ENCODE results near the gene MAP2K3.

The MAP2K3 gene

DNA sequence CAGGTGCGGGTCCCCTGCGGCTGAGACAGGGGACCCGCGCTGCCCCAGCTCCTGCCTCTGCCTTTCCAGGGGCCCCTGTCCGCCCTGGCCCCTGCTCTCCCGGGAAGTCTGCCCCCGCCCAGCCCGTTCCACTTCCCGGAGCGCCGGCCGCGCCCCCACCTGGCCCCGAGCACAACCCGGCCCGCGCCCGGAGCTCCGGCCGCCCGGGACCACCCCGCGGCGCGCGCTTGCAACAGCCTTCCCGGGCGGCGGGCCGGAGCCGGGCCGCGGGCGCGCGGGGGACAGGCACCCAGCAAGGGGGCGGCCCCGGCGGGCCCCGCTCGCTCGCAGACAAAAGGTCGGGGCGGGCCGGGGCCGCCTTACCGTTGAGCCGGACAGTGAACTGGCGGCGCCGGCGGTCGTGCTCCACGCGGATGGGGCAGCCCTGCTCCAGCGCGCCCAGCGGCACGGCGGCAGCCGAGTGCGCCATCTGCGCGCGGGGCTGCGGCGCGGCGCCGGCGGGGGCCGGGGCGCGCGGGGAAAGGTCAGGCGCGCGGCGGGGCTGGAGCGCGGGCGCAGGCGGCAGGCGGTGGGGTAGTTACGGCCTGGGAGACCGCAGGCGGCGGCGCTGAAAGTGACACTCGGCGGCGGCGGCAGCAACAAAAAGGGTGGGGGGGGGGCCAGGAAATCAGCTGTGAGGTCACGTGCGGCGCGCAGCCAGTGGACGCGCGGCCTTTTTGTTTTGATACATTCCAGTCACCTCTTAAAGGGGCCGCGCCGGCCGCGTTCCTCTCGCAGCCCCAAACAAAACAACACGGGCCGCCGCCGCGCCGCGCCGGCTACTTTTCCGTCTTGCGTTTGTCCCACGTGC is 31.5 kb upstream of the MAP2K3 start, which contains the start of gene NATD1:
NATD1 (minus strand) TSS at position 615 of the 850 bp plus-strand sequence; CDS start at position 469, 146 bp downstream.
- peak; percentile 93 for DNase-seq (ENCODE audit: low spot score)

DNA sequence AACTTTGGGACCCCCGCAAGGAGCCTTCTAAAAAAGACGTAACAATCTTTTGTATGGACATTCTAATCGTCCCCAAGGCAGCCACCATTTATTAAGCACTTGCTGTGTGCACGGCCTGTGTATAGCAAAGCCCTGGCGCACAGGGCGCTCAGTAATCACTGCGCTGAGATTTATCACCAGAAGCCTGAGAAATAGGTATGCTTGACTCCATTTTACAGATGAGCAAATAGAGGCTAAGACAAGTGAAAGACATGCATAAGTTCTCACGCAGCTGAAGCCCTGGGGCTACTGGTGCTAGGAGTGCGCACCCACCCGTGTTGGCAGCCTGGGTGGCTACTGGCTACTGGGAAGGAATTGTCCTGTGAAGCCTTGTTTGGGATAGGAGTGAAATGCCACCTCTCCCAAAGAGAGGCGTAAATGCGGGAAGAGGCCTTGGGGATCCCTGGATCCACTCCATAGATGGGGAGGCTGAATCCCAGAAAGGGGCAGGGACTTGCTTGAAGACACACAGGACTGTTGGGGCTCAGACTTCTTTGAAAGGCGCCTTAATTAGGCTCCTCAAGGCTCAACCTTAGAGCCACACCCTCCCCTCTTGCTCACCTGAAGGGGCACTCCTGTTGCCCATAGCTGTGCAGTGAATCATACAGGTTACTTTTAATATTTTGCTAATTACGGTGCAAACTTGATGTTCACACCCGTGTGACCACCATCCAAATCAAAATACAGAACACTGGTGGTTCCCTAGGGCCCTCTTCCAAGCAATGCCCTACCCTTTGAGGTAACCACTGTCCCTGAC is 30.7 kb upstream of the MAP2K3 start:
- DNase-seq (ENCODE audit: low spot score) = no peak

- no peak for DNase-seq (ENCODE audit: low spot score)
Observed at GRCh38 chr17:21258593-21258992, 25.9 kb upstream of the MAP2K3 start.

- DNase-seq (ENCODE audit: low spot score) = no peak
Observed at GRCh38 chr17:21262259-21262993, 22.1 kb upstream of the MAP2K3 start.

DNA sequence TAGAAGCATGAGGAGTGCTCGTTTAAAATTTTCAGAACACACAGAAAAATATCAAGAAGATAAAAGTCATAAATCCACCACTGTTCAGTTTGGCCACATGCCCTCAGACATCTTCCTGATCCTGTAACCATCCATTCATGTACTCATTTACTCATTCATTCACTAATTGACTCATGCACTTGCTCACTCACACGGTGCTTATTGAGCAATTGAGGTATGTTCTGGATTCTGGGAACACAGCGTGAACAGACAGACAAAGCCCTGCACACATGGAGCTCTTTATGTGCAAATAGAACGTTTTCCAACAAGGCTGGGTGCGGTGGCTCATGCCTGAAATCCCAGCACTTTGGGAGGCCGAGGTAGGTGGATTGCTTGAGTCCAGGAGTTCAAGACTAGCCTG is 21.1 kb upstream of the MAP2K3 start:
- DNase-seq (ENCODE audit: low spot score) = peak; percentile 57

- no peak for DNase-seq (ENCODE audit: low spot score)
Observed at GRCh38 chr17:21268596-21269188, 15.8 kb upstream of the MAP2K3 start.

DNA sequence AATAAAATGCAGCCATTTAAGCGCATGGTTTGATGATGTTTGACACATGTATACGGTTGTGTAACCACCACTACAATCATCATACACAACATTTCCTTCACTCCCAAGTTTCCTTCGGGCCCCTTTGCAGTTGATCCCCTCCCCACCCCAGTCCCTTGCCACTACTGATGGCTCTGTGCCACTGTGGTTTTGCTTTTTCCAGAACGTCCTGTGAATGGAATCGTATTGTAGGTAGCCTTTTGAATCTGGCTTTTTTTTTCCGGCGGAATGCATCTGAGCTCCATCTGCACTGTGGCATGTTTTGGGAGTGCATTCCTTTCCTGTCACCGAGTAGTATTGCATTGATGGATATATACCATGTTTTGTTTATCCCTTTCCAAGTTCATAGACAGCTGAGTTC is 15.1 kb upstream of the MAP2K3 start:
- no peak for DNase-seq (ENCODE audit: low spot score)

GRCh38 chr17:21271454-21272183 is 12.9 kb upstream of the MAP2K3 start:
- DNase-seq (ENCODE audit: low spot score) = no peak

- DNase-seq (ENCODE audit: low spot score) = no peak
Observed at GRCh38 chr17:21272250-21272649, 12.3 kb upstream of the MAP2K3 start.

DNA sequence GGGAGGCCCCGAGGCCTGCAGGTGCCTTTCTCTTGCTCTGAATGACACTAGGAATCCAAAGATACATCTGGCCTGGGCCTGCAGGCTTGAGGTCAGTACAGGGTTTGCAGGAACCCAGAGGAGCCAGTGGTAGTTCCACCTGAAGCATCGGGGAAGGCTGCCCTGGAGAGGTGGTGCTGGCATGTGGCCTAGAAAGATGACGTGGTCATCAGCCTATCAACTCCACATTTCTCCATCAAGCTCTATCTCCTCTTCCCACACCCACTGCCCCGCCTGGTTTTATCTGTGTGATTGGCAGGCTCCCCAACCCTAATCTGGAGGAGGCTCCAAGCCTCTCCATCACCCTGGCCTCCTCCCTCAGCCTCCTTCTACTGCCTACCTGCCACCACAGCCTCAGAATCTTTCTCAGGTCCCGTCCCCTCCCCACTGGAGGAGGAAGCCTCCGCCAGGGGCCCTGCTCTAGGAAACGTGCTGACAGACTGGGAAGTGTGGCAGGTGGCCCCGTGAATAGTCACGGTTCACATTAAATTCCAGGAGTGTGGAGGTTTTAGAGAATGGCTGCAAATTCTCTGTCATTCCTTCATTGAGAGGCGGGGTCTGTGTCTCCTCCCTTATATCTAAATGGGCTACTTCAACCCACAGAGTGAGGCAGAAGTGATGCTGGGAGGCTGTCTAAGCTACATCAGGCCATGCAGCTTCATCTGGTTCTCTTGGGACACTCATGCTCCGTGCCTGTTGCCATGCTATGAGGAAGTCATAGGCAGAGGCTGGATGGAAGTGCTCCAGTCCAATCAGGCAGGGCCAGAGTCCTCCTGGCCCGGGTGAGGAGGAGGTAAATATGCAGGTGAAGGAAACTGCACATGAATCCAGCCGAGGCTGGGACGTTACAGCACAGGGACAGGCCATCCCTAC is 11.4 kb upstream of the MAP2K3 start:
- no peak for DNase-seq (ENCODE audit: low spot score)

DNA sequence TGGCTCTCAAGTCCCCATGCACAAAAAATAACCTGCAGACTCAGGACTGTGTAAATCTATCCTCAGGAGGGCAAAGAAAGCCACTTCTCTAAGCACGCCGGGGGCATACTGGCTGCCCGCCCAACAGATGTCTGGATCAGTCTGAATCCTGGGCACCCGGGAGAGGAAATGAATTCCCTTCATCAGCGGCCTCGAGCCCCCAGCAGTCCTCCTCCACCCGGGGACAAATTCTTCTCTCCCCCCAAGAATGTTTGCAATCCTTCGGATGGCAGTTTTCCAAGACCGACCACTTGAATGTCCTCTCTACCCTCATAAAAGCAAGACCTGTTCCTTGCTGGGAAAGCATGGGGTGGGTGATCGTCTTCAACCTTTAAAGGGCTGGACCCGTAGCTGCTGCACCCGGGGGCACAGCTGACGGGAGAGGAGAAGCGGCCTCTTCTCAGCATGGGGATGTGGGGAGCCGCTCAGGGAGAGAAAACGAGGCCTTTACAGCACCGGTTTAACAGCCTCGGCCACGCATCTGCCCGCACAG is 9.4 kb upstream of the MAP2K3 start:
- no peak for DNase-seq (ENCODE audit: low spot score)

DNA sequence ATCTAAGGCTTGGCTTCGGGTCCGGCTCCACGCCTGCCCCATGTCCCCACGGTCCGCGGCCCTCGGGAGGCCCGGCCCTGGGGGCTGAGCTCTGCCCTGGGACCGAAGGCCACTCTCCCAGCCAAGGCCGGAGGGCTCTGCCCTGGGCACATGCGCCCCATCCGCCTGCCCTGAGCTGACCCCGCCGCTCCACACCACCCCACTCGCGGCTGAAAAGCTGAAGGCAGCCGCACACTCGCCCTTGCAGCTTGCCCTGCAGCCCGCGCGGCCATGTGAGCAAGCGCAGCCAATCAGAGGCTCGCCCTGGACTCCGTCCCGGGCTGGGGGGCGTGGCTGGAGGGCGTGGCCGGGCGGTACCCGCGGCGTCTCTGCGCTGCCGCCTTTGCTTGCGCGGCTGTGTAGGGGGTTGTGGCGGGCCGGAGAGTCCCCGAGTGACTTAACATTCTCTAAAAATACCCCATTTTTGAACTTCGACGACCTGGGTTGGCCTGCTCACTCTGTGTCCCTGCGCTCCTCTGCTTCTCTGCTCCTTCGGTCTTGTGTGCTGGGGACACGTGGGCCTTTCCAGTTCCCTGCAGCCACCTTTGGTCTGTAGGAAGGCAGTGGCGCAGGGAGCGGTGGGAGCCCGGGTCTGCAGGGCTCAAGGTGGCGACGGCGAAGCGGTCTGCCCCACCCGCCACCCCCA is 8.8 kb upstream of the MAP2K3 start:
- DNase-seq (ENCODE audit: low spot score) = peak; percentile 97

GRCh38 chr17:21276264-21276588 is 8.3 kb upstream of the MAP2K3 start:
- DNase-seq (ENCODE audit: low spot score) = no peak

- DNase-seq (ENCODE audit: low spot score) = no peak
Observed at GRCh38 chr17:21277332-21277731, 7.2 kb upstream of the MAP2K3 start.

DNA sequence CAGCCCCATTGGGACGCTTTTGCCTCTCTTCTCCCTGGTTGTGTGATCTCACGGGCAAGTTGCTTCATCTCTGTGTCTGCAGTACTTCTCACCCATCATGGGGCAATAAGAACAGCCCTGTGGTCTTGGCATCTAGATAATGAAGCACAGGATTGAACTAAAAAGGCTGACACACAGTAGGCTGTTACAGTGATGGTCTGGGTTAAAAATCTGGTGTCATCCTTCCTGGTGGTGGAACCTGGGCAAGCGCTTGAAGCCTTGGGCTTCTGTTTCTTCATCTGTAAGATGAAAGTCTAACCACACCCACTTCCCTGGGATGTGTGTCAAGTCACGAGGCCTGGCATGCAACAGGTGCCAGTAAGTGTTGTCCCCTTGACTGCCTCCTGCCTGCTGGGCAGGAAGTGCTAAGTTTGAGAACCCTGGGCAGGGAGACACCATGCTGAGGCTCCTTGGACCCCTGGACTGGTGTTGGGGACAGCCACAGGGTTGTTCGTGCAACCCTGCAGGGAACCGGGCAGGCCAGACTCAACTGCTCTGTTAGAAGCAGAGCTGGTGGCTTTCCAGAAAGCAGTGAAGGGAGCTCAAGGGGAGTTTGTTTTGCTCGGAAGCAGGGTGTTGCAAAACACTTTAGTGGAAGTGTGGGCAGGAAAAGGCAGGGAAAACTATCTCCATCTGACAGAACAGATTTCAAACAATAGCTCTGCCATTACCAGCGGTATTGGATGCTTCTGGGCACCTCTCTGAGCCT is 5.9 kb upstream of the MAP2K3 start:
- DNase-seq (ENCODE audit: low spot score) = no peak

DNA sequence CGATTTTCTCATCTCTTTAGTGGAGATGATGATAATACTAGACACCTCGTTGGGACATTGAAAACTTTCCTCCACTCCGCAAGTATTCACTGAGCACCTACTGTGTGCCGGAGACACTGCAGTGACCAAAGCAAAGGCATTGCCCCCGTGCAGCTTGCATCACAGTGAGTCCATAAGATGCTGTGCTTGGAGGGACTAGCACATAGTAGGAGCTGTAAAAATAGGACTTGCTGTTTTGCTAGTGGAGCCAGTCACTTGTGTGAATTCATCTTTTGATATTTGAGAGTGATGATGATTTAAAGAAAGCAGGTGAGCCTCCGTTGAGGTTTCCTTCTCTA is 5.3 kb upstream of the MAP2K3 start:
- no peak for DNase-seq (ENCODE audit: low spot score)

GRCh38 chr17:21279582-21279981 is 4.9 kb upstream of the MAP2K3 start:
- DNase-seq (ENCODE audit: low spot score) = no peak

DNA sequence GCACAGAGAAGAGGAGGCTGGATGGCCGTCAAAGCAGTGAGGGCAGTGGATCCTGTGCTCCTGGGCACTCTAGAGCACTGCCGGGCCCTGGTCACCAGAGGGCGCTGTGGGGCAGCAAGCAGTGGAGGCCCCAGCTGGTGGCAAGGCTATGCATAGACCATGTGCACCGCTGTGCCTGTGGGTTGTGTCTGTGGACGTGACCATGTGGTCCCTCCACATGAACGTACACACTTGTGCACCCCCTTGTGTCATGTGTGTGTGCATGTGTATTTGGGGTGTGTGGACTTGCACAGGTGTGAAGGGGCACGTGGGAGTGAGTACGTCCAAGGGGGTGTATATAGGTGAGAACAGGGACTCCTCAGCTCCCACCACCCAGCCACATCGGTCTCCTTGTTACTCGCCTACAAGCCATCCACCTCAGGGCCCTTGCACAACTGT is 4.4 kb upstream of the MAP2K3 start:
- peak; percentile 89 for DNase-seq (ENCODE audit: low spot score)

GRCh38 chr17:21282231-21282630 is 2.3 kb upstream of the MAP2K3 start:
- peak; percentile 94 for DNase-seq (ENCODE audit: low spot score)

All from AG08395 (cell line).